IMR-90 (cell line): ENCODE results near the gene TCF3. TPM values are rescaled to one million over a fixed set of nuclear protein-coding genes. Genes with fewer than 3 reads are reported as not detected.

Source experiments
- ATAC-seq: fragments of 200-7000 bp; cut with Tn5 transposase; 2 replicates; pipeline ENCODE4 v1.9.1; 2020; ENCODE audit warnings: low read depth, mild to moderate bottlenecking, moderate library complexity
- BruUV-seq: library from RNA; stranded (reverse); fragments of 400-500 nt; replicated peaks from 2 replicates; lab custom pipeline; 2021; lab: Mats Ljungman, UMichigan
- CTCF ChIA-PET: fragments of 300-600 bp; formaldehyde crosslinking; extraction: SDS; loops from one replicate; lab custom pipeline; 2021; ENCODE audit warnings: antibody characterized with exemption; lab: Yijun Ruan, JAX
- POLR2A ChIA-PET: fragments of 300-600 bp; sonication (Branson Sonifier 250); formaldehyde crosslinking; loops from one replicate; lab custom pipeline; 2022; ENCODE audit warnings: antibody characterized with exemption; ENCODE audit not compliant: unreplicated experiment; lab: Charles Lee
- DNase-seq: peaks from one replicate; pipeline ENCODE4 v3.0.0; 2013
- H2AFZ ChIP-seq: replicated peaks from 2 replicates; pipeline ENCODE3; 2013; ENCODE audit warnings: low read length, mild to moderate bottlenecking; ENCODE audit not compliant: poor library complexity
- H2AK5ac ChIP-seq: 2 replicates; pipeline ENCODE4 v1.6.1; 2013; ENCODE audit warnings: low read depth, low read length, inconsistent platforms
- H2AK9ac ChIP-seq: replicated peaks from 2 replicates; pipeline ENCODE3; 2013; ENCODE audit warnings: mild to moderate bottlenecking, low read depth, low read length, moderate library complexity; ENCODE audit not compliant: poor library complexity
- H2BK120ac ChIP-seq: 2 replicates; pipeline ENCODE4 v1.6.1; 2013; ENCODE audit warnings: low read depth, low read length, inconsistent platforms
- H2BK15ac ChIP-seq: 3 replicates; pipeline ENCODE4 v1.6.1; 2013; ENCODE audit warnings: low read depth, low read length, inconsistent platforms
- H2BK20ac ChIP-seq: 2 replicates; pipeline ENCODE4 v1.6.1; 2013; ENCODE audit warnings: low read depth, mild to moderate bottlenecking, inconsistent platforms, low read length, moderate library complexity
- H2BK5ac ChIP-seq: 2 replicates; pipeline ENCODE4 v1.6.1; 2013; ENCODE audit warnings: mild to moderate bottlenecking, low read depth, low read length, inconsistent platforms; ENCODE audit not compliant: poor library complexity, severe bottlenecking
- H3K14ac ChIP-seq: replicated peaks from 2 replicates; pipeline ENCODE4 v1.6.1; 2013; ENCODE audit warnings: low read depth, low read length, inconsistent platforms
- H3K18ac ChIP-seq: 2 replicates; pipeline ENCODE4 v1.6.1; 2013; ENCODE audit warnings: low read depth, low read length, control low read depth
- H3K23ac ChIP-seq: 2 replicates; pipeline ENCODE4 v1.6.1; 2013; ENCODE audit warnings: low read depth, low read length, inconsistent platforms
- H3K27ac ChIP-seq: 2 replicates; pipeline ENCODE4 v1.5.1; 2013; ENCODE audit warnings: mild to moderate bottlenecking, control low read depth, low read length; ENCODE audit not compliant: insufficient read depth
- H3K27me3 ChIP-seq: 2 replicates; pipeline ENCODE4 v1.6.1; 2013; ENCODE audit warnings: low read length; ENCODE audit not compliant: control insufficient read depth, insufficient read depth
- H3K36me3 ChIP-seq: 2 replicates; pipeline ENCODE4 v1.6.1; 2013; ENCODE audit warnings: low read length, mixed read lengths; ENCODE audit not compliant: control insufficient read depth, insufficient read depth
- H3K4ac ChIP-seq: 2 replicates; pipeline ENCODE4 v1.6.1; 2013; ENCODE audit warnings: low read depth, low read length, inconsistent platforms
- H3K4me1 ChIP-seq: 2 replicates; pipeline ENCODE4 v1.6.1; 2013; ENCODE audit warnings: low read length, mixed read lengths; ENCODE audit not compliant: control insufficient read depth, insufficient read depth
- H3K4me2 ChIP-seq: 2 replicates; pipeline ENCODE4 v1.6.1; 2013; ENCODE audit warnings: low read depth, mild to moderate bottlenecking, control low read depth, low read length, moderate library complexity
- H3K4me3 ChIP-seq: 2 replicates; pipeline ENCODE4 v1.5.1; 2013; ENCODE audit warnings: low read depth, mild to moderate bottlenecking, control low read depth, low read length, moderate library complexity; ENCODE audit not compliant: insufficient read depth
- H3K56ac ChIP-seq: 2 replicates; pipeline ENCODE4 v1.6.1; 2013; ENCODE audit warnings: low read length, inconsistent platforms; ENCODE audit not compliant: insufficient read depth; ENCODE audit errors: extremely low read depth
- H3K79me1 ChIP-seq, 2 experiments: 2 replicates each; pipeline ENCODE4 v1.6.1; 2013; ENCODE audit warnings: low read length in 2 of 2, inconsistent platforms in 1 of 2, low read depth in 1 of 2
- H3K9ac ChIP-seq: 2 replicates; pipeline ENCODE4 v1.6.1; 2013; ENCODE audit warnings: low read depth, low read length, control low read depth
- H3K9me1 ChIP-seq: 2 replicates; pipeline ENCODE4 v1.6.1; 2013; ENCODE audit warnings: low read length, inconsistent platforms; ENCODE audit not compliant: insufficient read depth
- H3K9me3 ChIP-seq: 2 replicates; pipeline ENCODE4 v1.6.1; 2013; ENCODE audit warnings: low read length; ENCODE audit not compliant: control insufficient read depth, insufficient read depth
- H4K20me1 ChIP-seq: 2 replicates; pipeline ENCODE4 v1.6.1; 2013; ENCODE audit warnings: low read length, inconsistent platforms; ENCODE audit not compliant: insufficient read depth
- H4K5ac ChIP-seq: 2 replicates; pipeline ENCODE4 v1.6.1; 2013; ENCODE audit warnings: mild to moderate bottlenecking, low read depth, low read length, control low read depth
- H4K8ac ChIP-seq, 2 experiments: 2 replicates each; pipeline ENCODE4 v1.6.1; 2013; ENCODE audit warnings: low read depth in 2 of 2, low read length in 2 of 2, control low read depth in 1 of 2, inconsistent platforms in 1 of 2
- H4K91ac ChIP-seq: 2 replicates; pipeline ENCODE4 v1.6.1; 2013; ENCODE audit warnings: low read depth, low read length, inconsistent platforms; ENCODE audit not compliant: insufficient read depth
- BHLHE40 ChIP-seq: fragments of 150-350 bp; IDR thresholded peaks from 2 replicates; pipeline ENCODE4 v1.6.1; 2016; ENCODE audit warnings: mild to moderate bottlenecking, low read depth, low read length
- CEBPB ChIP-seq: IDR thresholded peaks from 2 replicates; pipeline ENCODE4 v1.6.1; 2012; ENCODE audit warnings: low read depth, low read length, improper control_type of control experiment
- CHD1 ChIP-seq: IDR thresholded peaks from 2 replicates; pipeline ENCODE4 v1.6.1; 2012; ENCODE audit warnings: low read depth, low read length, improper control_type of control experiment
- CTCF ChIP-seq: conservative IDR thresholded peaks from 2 replicates; pipeline ENCODE4 v1.5.1; 2012; ENCODE audit warnings: mild to moderate bottlenecking, low read depth, low read length, improper control_type of control experiment
- FOS ChIP-seq: fragments of 150-350 bp; IDR thresholded peaks from 2 replicates; pipeline ENCODE4 v1.6.1; 2016; ENCODE audit warnings: low read depth, low read length
- MAZ ChIP-seq: IDR thresholded peaks from 2 replicates; pipeline ENCODE4 v1.6.1; 2012; ENCODE audit warnings: low read depth, mild to moderate bottlenecking, low read length, improper control_type of control experiment, moderate library complexity, borderline replicate concordance
- MXI1 ChIP-seq: IDR thresholded peaks from 2 replicates; pipeline ENCODE4 v1.6.1; 2012; ENCODE audit warnings: low read depth, mild to moderate bottlenecking, low read length, moderate library complexity, borderline replicate concordance
- NFE2L2 ChIP-seq: fragments of 150-350 bp; IDR thresholded peaks from 2 replicates; pipeline ENCODE4 v1.6.1; 2016; ENCODE audit warnings: low read depth, mild to moderate bottlenecking, low read length
- POLR2A ChIP-seq: IDR thresholded peaks from 2 replicates; pipeline ENCODE4 v1.6.1; 2012; ENCODE audit warnings: mild to moderate bottlenecking, low read depth, low read length
- RAD21 ChIP-seq: IDR thresholded peaks from 2 replicates; pipeline ENCODE4 v1.6.1; 2012; ENCODE audit warnings: low read length, improper control_type of control experiment
- RFX5 ChIP-seq: IDR thresholded peaks from 2 replicates; pipeline ENCODE4 v1.8.0; 2012; ENCODE audit warnings: low read depth, mild to moderate bottlenecking, low read length, moderate library complexity
- SMC3 ChIP-seq: fragments of 150-350 bp; IDR thresholded peaks from 2 replicates; pipeline ENCODE4 v1.6.1; 2016; ENCODE audit warnings: low read depth, mild to moderate bottlenecking, antibody characterized with exemption, low read length, moderate library complexity
- WGBS, 2 experiments: methylation state at CpG; one replicate each; pipeline versions ENCODE4 v1.1.5 to v1.1.7; 2013; ENCODE audit warnings: missing lambda C conversion rate in 2 of 2; ENCODE audit not compliant: insufficient read length in 1 of 2; ENCODE audit errors: extremely low coverage in 2 of 2; 5-methylcytosine and 5-hydroxymethylcytosine counted together
- dilution Hi-C: fragments of 300-500 bp; cut with HindIII; formaldehyde crosslinking; loops from one replicate; pipeline ENCODE4 v1.14.3; 2018; ENCODE audit warnings: low sequenced_read_pairs; ENCODE audit not compliant: unreplicated experiment
- in situ Hi-C: fragments of 300-500 bp; cut with MboI; formaldehyde crosslinking; loops from 3 replicates; pipeline ENCODE4 v1.14.3; 2019; ENCODE audit warnings: low sequenced_read_pairs, inconsistent platforms, mixed read lengths
- intact Hi-C: fragments of 100-400 bp; cut with micrococcal nuclease; formaldehyde crosslinking; loops from 2 replicates; pipeline ENCODE4 v1.10.0; 2022
- polyA plus RNA-seq, 3 experiments: library from polyadenylated mRNA; depleted of rRNA; stranded (reverse); fragments of >200 nt; gene quantifications; 2 replicates each; pipeline ENCODE4 v1.2.3, GENCODE V29; 2012; ENCODE audit warnings: low replicate concordance in 1 of 3
- total RNA-seq: library from RNA; depleted of rRNA; stranded (reverse); fragments of >200 nt; gene quantifications from 2 replicates; pipeline ENCODE4 v1.2.3, GENCODE V29; 2012

Gene TCF3
- total and polyA plus RNA-seq, 2 of the 4 experiments (the other 2 are of a cell fraction): 29.9 to 127 TPM

GRCh38 chr19:1590641-1591397 lies 61.6 kb downstream of the TCF3 start (continued):
- TF ChIP-seq NFE2L2 (no peak), CEBPB (no peak), RAD21 (peak; percentile 25; the same call in 1 of the 2 replicates)

- no peak overlapping the region for H3K9ac ChIP-seq
- H3K9me1 ChIP-seq: peaks cover 9% of the 10 kb centered on the region
- peaks cover 15% of the 10 kb centered on the region for H3K36me3 ChIP-seq
- BruUV-seq: no TSS peak
- ATAC-seq (no peak), DNase-seq (no peak)
- no peak overlapping the region for H3K56ac ChIP-seq
- H2AK5ac ChIP-seq: no peak overlapping the region
- dilution Hi-C loops (no loop called here), intact Hi-C loops (no loop called here), in situ Hi-C loops (no loop called here)
- H4K8ac ChIP-seq: peak overlapping the region in 1 of 2 experiments; percentile 20; a peak in 1 of 4 replicates
- no peak overlapping the region for H3K27ac ChIP-seq
- no peaks in the 10 kb centered on the region for H3K9me3 ChIP-seq
- no peak overlapping the region for H3K4ac ChIP-seq
- no peak overlapping the region for H3K23ac ChIP-seq
- peaks cover 11% of the 10 kb centered on the region for H3K4me1 ChIP-seq
- no peak overlapping the region for H2AK9ac ChIP-seq
- H2AFZ ChIP-seq: no peak overlapping the region
- TF ChIP-seq CEBPB (no peak), CHD1 (no peak), CTCF (no peak), BHLHE40 (no peak), RFX5 (no peak), RAD21 (no peak), SMC3 (no peak), POLR2A (no peak), MAZ (no peak), MXI1 (no peak), FOS (no peak)
- H3K4me2 ChIP-seq: no peak overlapping the region
- no peak overlapping the region for H4K91ac ChIP-seq
- no peaks in the 10 kb centered on the region for H3K27me3 ChIP-seq
- POLR2A ChIA-PET: no interaction called here
- H2BK15ac ChIP-seq: no peak overlapping the region
- CTCF ChIA-PET: no interaction called here
- peaks cover 49% of the 10 kb centered on the region for H4K20me1 ChIP-seq
- no peak overlapping the region for H3K4me3 ChIP-seq
- H2BK20ac ChIP-seq: no peak overlapping the region
- H4K5ac ChIP-seq: no peak overlapping the region
- H2BK120ac ChIP-seq: no peak overlapping the region
- H3K18ac ChIP-seq: no peak overlapping the region
- H3K14ac ChIP-seq: no peak overlapping the region
- peaks cover 23 to 76% of the 10 kb centered on the region in 2 experiments for H3K79me1 ChIP-seq
- H2BK5ac ChIP-seq: no peak overlapping the region
- 74% methylated on average over 3 of the region's 9 CpGs; no CpG with 5 or more reads in 1 of the 2 experiments for WGBS, 2 experiments
Observed at GRCh38 chr19:1587872-1588271, 64.5 kb downstream of the TCF3 start.
